Body of pancreas (tissue), 4 donors: ENCODE results near the gene TBC1D14. TPM values are rescaled to one million over a fixed set of nuclear protein-coding genes. Genes with fewer than 3 reads are reported as not detected.

Experiments used
- ATAC-seq: fragments of 150-250 bp; one replicate; pipeline ENCODE4 v1.9.1; 2016
- DNase-seq, 4 donors: peaks; one replicate each; pipeline ENCODE4 v3.0.0-alpha.2; 2019
- H3K27ac ChIP-seq, 4 donors: fragments of 200-600 bp; sonication (generic); 1 replicate in 3 of 4; 2 replicates in 1 of 4; pipeline versions ENCODE4 v1.5.1 to v1.6.1; 2016 to 2019; ENCODE audit warnings: mild to moderate bottlenecking in 1 of 4, mixed read lengths in 1 of 4, moderate library complexity in 1 of 4
- H3K27me3 ChIP-seq, 2 donors: fragments of 200-600 bp; sonication (generic); one replicate each; pipeline ENCODE4 v1.6.0; 2016; ENCODE audit warnings: mild to moderate bottlenecking in 1 of 2
- H3K36me3 ChIP-seq, 2 donors: fragments of 200-600 bp; sonication (generic); replicated peaks in 1 of 2; 2 replicates each; pipeline ENCODE4 v1.5.1; 2016; ENCODE audit warnings: low read depth in 2 of 2; ENCODE audit not compliant: insufficient read depth in 1 of 2
- H3K4me1 ChIP-seq: fragments of 200-600 bp; sonication (generic); one replicate; pipeline ENCODE4 v1.6.0; 2016
- H3K4me3 ChIP-seq, 2 donors: fragments of 200-600 bp; sonication (generic); 1 replicate in 1 of 2; 2 replicates in 1 of 2; pipeline ENCODE4 v1.5.1; 2016 to 2019
- H3K9me3 ChIP-seq, 3 donors: fragments of 200-600 bp; sonication (generic); 1 replicate in 2 of 3; 2 replicates in 1 of 3; pipeline ENCODE4 v1.5.1; 2016
- POLR2A ChIP-seq, 3 donors: fragments of 450-650 bp; IDR thresholded peaks; one replicate each; pipeline ENCODE4 v1.6.1; 2016; ENCODE audit warnings: antibody characterized with exemption in 3 of 3, mild to moderate bottlenecking in 2 of 3
- WGBS, 2 donors: methylation state at CpG; one replicate each; pipeline ENCODE4 v1.1.5; 2017; 5-methylcytosine and 5-hydroxymethylcytosine counted together
- intact Hi-C: fragments of 100-400 bp; cut with DNase I; formaldehyde crosslinking; loops from one replicate; pipeline ENCODE4 v1.15.1; 2023
- total RNA-seq, 2 donors: library from RNA; depleted of rRNA; stranded (reverse); fragments of >200 nt; gene quantifications; one replicate each; pipeline ENCODE4 v1.1.0, GENCODE V29; 2016
- TF ChIP-seq, protein P1 (sequence below), 7 experiments: fragments of 450-650 bp in 4 of 7; fragments of 200-600 bp in 3 of 7; sonication (generic) in 3 of 7; IDR thresholded peaks; one replicate each; pipeline ENCODE4 v1.5.1; 2016 to 2019; ENCODE audit warnings: antibody characterized with exemption in 7 of 7

TBC1D14 gene
- total RNA-seq, 2 donors from 2014 or later = 10.5 to 20.0 TPM

DNA sequence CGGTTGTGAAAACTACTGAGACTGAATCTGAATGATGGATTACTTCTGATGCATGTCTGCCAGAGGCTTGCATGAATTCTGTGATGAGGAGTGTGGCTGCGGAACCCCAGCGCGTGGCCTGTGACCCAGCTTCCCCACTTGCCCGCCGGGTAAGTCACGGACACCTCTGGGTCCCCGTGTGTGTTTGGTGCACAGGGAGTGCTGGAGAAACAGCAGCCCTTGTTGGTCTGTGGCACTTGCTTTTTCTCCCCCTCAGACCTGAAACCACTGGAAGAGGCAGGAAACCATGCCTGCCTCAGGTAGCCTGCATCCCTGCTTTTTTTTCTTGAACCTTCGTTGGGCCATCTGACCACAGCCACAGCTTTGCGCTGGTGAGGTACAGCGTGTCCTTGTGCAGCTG lies 81.6 kb downstream of the TBC1D14 start:
- ATAC-seq = no peak
- H3K9me3 ChIP-seq = no peaks in the 10 kb centered on the region
- no peak overlapping the region for H3K4me3 ChIP-seq
- H3K36me3 ChIP-seq = no peaks in the 10 kb centered on the region
- peak overlapping the region in 3 of 4 donors; percentile 8 to 70 (median 65) for H3K27ac ChIP-seq
- TF ChIP-seq, protein P1, sequence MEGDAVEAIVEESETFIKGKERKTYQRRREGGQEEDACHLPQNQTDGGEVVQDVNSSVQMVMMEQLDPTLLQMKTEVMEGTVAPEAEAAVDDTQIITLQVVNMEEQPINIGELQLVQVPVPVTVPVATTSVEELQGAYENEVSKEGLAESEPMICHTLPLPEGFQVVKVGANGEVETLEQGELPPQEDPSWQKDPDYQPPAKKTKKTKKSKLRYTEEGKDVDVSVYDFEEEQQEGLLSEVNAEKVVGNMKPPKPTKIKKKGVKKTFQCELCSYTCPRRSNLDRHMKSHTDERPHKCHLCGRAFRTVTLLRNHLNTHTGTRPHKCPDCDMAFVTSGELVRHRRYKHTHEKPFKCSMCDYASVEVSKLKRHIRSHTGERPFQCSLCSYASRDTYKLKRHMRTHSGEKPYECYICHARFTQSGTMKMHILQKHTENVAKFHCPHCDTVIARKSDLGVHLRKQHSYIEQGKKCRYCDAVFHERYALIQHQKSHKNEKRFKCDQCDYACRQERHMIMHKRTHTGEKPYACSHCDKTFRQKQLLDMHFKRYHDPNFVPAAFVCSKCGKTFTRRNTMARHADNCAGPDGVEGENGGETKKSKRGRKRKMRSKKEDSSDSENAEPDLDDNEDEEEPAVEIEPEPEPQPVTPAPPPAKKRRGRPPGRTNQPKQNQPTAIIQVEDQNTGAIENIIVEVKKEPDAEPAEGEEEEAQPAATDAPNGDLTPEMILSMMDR (IDR thresholded peaks at IDR 0.05) = no peak
- TF ChIP-seq POLR2A (IDR thresholded peaks at IDR 0.05) = no peak
- no peaks in the 10 kb centered on the region for H3K27me3 ChIP-seq
- DNase-seq = no peak
- 77 to 89% methylated on average over 5 to 11 of the region's 11 CpGs for WGBS, 2 donors
- peaks cover 46% of the 10 kb centered on the region for H3K4me1 ChIP-seq
- intact Hi-C loops = no loop called here

GRCh38 chr4:6991771-6992557 lies 82.3 kb downstream of the TBC1D14 start:
- Histone ChIP-seq H3K9me3 (no peaks in the 10 kb centered on the region), H3K4me3 (no peak overlapping the region), H3K27me3 (no peaks in the 10 kb centered on the region), H3K4me1 (peaks cover 43% of the 10 kb centered on the region), H3K27ac (peak overlapping the region in 3 of 4 donors; percentile 8 to 70 (median 65)), H3K36me3 (peaks cover 0 to 2% of the 10 kb centered on the region in 2 donors)
- WGBS, 2 donors = 54 to 55% methylated on average over 12 to 15 of the region's 15 CpGs
- TF ChIP-seq POLR2A (IDR thresholded peaks at IDR 0.05) = no peak
- TF ChIP-seq, protein P1 (IDR thresholded peaks at IDR 0.05) = no peak
- ATAC-seq = peak; percentile 4
- intact Hi-C loops = no loop called here
- DNase-seq = peak; percentile 34 to 71 (median 66)

GRCh38 chr4:6992728-6993677 lies 83.4 kb downstream of the TBC1D14 start:
- ATAC-seq (peak; percentile 51), DNase-seq (peak in 3 of 4 donors; percentile 41 to 56 (median 44))
- Histone ChIP-seq H3K4me3 (no peak overlapping the region), H3K36me3 (peaks cover 0 to 4% of the 10 kb centered on the region in 2 donors), H3K27ac (peak overlapping the region in 3 of 4 donors; percentile 32 to 70 (median 65)), H3K4me1 (peaks cover 36% of the 10 kb centered on the region), H3K9me3 (no peaks in the 10 kb centered on the region), H3K27me3 (no peaks in the 10 kb centered on the region)
- no peak for TF ChIP-seq POLR2A (IDR thresholded peaks at IDR 0.05)
- TF ChIP-seq, protein P1 (IDR thresholded peaks at IDR 0.05) = no peak
- intact Hi-C loops = no loop called here
- WGBS, 2 donors = 60 to 68% methylated on average over 15 of the region's 15 CpGs

DNA sequence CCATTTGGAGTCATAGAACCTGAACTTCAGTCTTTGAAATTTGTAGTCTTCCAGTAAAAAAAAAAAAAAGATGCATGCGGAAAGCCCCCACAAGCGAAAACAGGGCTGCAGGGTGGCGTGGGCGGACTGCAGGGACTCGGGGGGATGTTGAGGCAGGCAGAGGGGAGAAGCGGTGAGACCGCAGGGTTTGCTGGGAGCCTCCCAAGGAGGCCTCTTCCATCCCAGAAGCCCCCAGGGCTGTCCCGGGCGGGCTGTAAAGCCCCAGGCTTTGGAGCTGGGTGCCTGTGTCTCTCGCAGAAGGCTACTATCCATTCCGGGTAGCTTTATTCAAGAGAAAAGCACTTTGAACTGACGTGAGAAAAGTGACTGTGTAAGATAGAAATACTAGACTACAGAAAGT lies 86.9 kb downstream of the TBC1D14 start:
- intact Hi-C loops = no loop called here
- H3K36me3 ChIP-seq = peaks cover 0 to 29% of the 10 kb centered on the region in 2 donors
- WGBS, 2 donors = 89 to 96% methylated on average over 12 of the region's 12 CpGs

More for the DNA sequence above, 86.9 kb downstream of the TBC1D14 start:
- Histone ChIP-seq H3K9me3 (no peaks in the 10 kb centered on the region), H3K4me1 (peaks cover 19% of the 10 kb centered on the region), H3K27ac (no peak overlapping the region), H3K4me3 (no peak overlapping the region), H3K27me3 (no peaks in the 10 kb centered on the region)
- TF ChIP-seq, protein P1 (IDR thresholded peaks at IDR 0.05) = no peak
- no peak for TF ChIP-seq POLR2A (IDR thresholded peaks at IDR 0.05)
- ATAC-seq = no peak
- DNase-seq = no peak
